ENCODE results near the gene CDC42SE2. TPM values are rescaled to one million over a fixed set of nuclear protein-coding genes. Genes with fewer than 3 reads are reported as not detected.
A peak's percentile ranks its signal among the peaks of the same experiment; 100 is the strongest.
"Not testable (repeated sequence)": the region's sequence is repeated elsewhere in the genome, so short reads cannot be mapped to it uniquely, and the experiment has no call there.

The CDC42SE2 gene
- total RNA-seq, 2 experiments from 2014 or later = 145 TPM

DNA sequence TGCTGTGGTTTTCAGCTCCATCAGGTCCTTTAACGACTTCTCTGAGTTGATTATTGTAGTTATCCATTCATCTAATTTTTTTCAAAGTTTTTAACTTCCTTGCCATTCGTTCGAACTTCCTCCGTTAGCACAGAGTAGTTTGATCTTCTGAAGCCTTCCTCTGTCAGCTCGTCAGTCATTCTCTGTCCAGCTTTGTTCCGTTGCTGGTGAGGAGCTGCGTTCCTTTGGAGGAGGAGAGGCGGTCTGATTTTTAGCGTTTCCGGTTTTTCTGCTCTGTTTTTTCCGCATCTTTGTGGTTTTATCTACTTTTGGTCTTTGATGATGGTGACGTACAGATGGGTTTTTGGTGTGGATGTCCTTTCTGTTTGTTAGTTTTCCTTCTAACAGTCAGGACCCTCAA lies 72.9 kb downstream of the CDC42SE2 start:
- H3K36me3 Mint-ChIP-seq (ENCODE audit: low read depth) = peaks cover 77% of the 10 kb centered on the region
- CTCF ChIA-PET = interaction anchor here (1.0 kb wide), 1 partner anchor 24 kb away, joined by 3 read pairs; no protein-coding TSS in a partner anchor
- H3K27me3 Mint-ChIP-seq, DNase-seq, POLR2A ChIA-PET: not testable (repeated sequence)
- H3K9me3 Mint-ChIP-seq = peaks cover 29% of the 10 kb centered on the region
- H3K4me1 Mint-ChIP-seq = peaks cover 70% of the 10 kb centered on the region
- peak overlapping the region; percentile 43 for H3K4me3 Mint-ChIP-seq
- peak overlapping the region; percentile 77 for H3K27ac Mint-ChIP-seq

DNA sequence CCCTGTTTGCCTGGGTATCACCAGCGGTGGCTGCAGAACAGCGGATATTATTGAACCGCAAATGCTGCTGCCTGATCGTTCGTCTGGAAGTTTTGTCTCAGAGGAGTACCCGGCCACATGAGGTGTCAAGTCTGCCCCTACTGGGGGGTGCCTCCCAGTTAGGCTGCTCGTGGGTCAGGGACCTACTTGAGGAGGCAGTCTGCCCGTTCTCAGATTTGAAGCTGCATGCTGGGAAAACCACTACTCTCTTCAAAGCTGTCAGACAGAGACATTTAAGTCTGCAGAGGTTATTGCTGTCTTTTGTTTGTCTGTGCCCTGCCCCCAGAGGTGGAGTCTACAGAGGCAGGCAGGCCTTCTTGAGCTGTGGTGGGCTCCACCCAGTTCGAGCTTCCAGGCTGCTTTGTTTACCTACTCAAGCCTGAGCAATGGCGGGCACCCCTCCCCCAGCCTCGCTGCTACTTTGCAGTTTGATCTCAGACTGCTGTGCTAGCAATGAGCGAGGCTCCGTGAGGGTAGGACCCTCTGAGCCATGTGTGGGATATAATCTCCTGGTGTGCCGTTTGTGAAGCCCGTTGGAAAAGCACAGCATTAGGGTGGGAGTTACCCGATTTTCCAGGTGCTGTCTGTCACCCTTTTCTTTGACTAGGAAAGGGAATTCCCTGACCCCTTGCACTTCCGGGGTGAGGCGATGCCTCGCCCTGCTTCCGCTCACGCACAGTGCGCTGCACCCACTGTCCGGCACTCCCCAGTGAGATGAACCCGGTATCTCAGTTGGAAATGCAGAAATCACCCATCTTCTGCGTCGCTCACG lies 73.6 kb downstream of the CDC42SE2 start:
- CTCF ChIA-PET = interaction anchor here (1.0 to 1.3 kb wide), 3 partner anchors 8 to 29 kb away, joined by 3 read pairs; no protein-coding TSS in a partner anchor
- H3K9me3 Mint-ChIP-seq = peaks cover 29% of the 10 kb centered on the region
- peaks cover 70% of the 10 kb centered on the region for H3K4me1 Mint-ChIP-seq
- H3K27me3 Mint-ChIP-seq, DNase-seq, POLR2A ChIA-PET: not testable (repeated sequence)
- peaks cover 77% of the 10 kb centered on the region for H3K36me3 Mint-ChIP-seq (ENCODE audit: low read depth)
- peak overlapping the region; percentile 77 for H3K27ac Mint-ChIP-seq
- peak overlapping the region; percentile 43 for H3K4me3 Mint-ChIP-seq

DNA sequence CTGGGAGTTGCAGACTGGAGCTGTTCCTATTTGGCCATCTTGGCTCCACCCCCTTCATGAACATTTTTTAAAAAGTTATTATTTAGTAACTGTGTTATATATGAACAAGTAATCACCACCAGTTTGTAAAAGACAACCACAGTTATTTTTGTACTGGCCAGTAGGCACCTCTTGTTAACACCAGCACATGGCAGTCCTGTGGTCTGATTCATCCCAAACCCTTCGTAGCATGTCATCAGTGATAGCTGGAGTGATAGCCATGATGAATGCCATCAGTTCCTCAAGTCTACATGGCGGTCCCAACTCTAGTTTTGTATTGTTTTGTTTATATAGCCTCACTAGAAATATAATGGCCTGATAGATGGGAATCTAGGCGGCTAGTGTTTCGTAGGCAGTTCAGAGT lies 74.2 kb downstream of the CDC42SE2 start:
- Mint-ChIP-seq H3K36me3 (ENCODE audit: low read depth) (peaks cover 77% of the 10 kb centered on the region), H3K4me1 (peaks cover 72% of the 10 kb centered on the region), H3K4me3 (no peak overlapping the region), H3K9me3 (peaks cover 31% of the 10 kb centered on the region), H3K27me3 (no peaks in the 10 kb centered on the region), H3K27ac (no peak overlapping the region)
- POLR2A ChIA-PET = no interaction called here
- no peak for DNase-seq
- CTCF ChIA-PET = interaction anchor here (1.0 to 1.3 kb wide), 2 partner anchors 8 to 29 kb away, joined by 3 read pairs; no protein-coding TSS in a partner anchor

DNA sequence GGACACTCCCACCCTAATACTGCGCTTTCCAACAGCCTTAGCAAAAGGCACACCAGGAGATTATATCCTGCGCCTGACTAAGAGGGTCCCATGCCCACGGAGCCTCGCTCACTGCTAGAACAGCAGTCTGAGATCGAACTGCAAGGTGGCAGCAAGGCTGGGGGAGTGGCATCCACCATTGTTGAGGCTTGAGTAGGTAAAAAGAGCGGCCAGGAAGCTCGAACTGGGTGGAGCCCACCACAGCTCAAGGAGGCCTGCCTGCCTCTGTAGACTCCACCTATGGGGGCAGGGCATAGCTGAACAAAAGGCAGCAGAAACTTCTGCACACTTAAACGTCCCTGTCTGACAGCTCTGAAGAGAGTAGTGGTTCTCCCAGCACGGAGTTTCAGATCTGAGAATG lies 80.4 kb downstream of the CDC42SE2 start:
- POLR2A ChIA-PET, H3K27me3 Mint-ChIP-seq: not testable (repeated sequence)
- peaks cover 72% of the 10 kb centered on the region for H3K4me1 Mint-ChIP-seq

DNA sequence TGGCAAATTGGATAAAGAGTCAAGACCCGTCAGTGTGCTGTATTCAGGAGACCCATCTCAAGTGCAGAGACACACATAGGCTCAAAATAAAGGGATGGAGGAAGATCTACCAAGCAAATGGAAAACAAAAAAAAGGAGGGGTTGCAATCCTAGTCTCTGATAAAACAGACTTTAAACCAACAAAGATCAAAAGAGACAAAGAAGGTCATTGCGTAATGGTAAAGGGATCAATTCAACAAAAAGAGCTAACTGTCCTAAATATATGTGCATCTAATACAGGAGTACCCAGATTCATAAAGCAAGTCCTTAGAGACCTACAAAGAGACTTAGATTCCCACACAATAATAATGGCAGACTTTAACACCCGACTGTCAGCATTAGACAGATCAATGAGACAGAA lies 82.4 kb downstream of the CDC42SE2 start:
- H3K27me3 Mint-ChIP-seq, POLR2A ChIA-PET, DNase-seq, H3K4me3 Mint-ChIP-seq: not testable (repeated sequence)
- Mint-ChIP-seq H3K4me1 (peaks cover 58% of the 10 kb centered on the region), H3K36me3 (ENCODE audit: low read depth) (peaks cover 75% of the 10 kb centered on the region), H3K9me3 (peaks cover 33% of the 10 kb centered on the region), H3K27ac (peak overlapping the region; percentile 62)
- CTCF ChIA-PET = interaction anchor here (2.7 kb wide), 1 partner anchor 11 kb away, joined by 5 read pairs; no protein-coding TSS in a partner anchor

More for the DNA sequence above, 80.4 kb downstream of the CDC42SE2 start:
- H3K4me3 Mint-ChIP-seq, H3K27ac Mint-ChIP-seq, DNase-seq: not testable (repeated sequence)
- peaks cover 84% of the 10 kb centered on the region for H3K36me3 Mint-ChIP-seq (ENCODE audit: low read depth)
- CTCF ChIA-PET = interaction anchor here (0.7 to 2.7 kb wide), 3 partner anchors 13 to 32 kb away, joined by 3 to 5 read pairs (median 3); no protein-coding TSS in a partner anchor
- H3K9me3 Mint-ChIP-seq = peaks cover 36% of the 10 kb centered on the region

DNA sequence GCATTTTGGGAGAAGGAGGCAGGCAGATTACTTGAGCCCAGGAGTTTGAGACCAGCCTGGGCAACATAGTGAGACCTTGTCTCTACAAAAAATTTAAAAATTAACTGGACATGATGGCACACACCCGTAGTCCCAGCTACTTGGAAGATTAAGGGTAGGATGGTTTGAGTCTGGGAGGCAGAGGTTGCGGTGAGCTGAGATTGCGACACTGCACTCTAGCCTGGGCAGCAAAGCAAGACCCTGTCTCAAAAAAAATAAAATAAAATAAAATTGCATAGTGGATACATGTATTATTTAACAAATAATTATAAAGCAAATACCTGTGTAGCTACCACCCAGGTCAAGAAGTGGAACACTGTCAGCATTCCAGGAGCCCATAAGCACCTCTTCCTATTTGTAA lies 90.1 kb downstream of the CDC42SE2 start:
- no peaks in the 10 kb centered on the region for H3K27me3 Mint-ChIP-seq
- peaks cover 18% of the 10 kb centered on the region for H3K36me3 Mint-ChIP-seq (ENCODE audit: low read depth)
- ChIA-PET POLR2A (no interaction called here), CTCF (interaction anchor here (0.9 to 1.2 kb wide), 4 partner anchors 9 to 22 kb away, joined by 3 to 4 read pairs (median 4); no protein-coding TSS in a partner anchor)
- no peak overlapping the region for H3K4me3 Mint-ChIP-seq
- H3K27ac Mint-ChIP-seq = no peak overlapping the region
- no peak for DNase-seq
- no peaks in the 10 kb centered on the region for H3K9me3 Mint-ChIP-seq
- peaks cover 48% of the 10 kb centered on the region for H3K4me1 Mint-ChIP-seq

DNA sequence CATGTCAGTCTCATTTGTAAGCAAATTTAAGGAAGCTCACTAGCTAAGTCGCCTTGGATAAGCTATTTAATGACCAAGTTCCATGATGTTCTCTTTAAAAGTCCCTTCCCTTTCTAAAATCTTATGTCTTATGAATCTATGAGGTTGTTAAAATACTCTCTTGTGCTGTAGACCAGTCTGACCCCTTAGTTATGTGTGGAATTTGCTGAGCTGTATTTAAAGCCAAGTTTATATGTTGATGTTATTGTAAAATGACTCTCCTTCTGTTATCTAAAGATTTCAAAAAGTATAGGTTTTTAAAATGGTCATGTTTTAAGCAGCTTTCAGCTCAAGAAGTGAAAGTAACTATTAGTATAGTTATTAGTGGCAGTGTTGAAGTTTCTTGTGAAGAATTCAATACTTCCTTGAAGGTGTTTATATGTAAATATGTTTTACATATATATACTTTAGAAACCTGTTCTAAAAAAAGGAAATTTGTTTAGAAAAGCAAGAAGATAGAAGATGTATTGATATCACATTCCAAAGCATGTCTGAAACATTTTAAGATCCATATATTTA lies 92.2 kb downstream of the CDC42SE2 start:
- Mint-ChIP-seq H3K27me3 (no peaks in the 10 kb centered on the region), H3K4me1 (peaks cover 58% of the 10 kb centered on the region), H3K4me3 (no peak overlapping the region), H3K36me3 (ENCODE audit: low read depth) (peaks cover 28% of the 10 kb centered on the region), H3K27ac (peak overlapping the region; percentile 47), H3K9me3 (no peaks in the 10 kb centered on the region)
- DNase-seq = no peak
- POLR2A ChIA-PET = no interaction called here
- CTCF ChIA-PET = interaction anchor here (1.2 to 1.8 kb wide), 3 partner anchors 9 to 26 kb away, joined by 3 to 8 read pairs (median 4); no protein-coding TSS in a partner anchor

DNA sequence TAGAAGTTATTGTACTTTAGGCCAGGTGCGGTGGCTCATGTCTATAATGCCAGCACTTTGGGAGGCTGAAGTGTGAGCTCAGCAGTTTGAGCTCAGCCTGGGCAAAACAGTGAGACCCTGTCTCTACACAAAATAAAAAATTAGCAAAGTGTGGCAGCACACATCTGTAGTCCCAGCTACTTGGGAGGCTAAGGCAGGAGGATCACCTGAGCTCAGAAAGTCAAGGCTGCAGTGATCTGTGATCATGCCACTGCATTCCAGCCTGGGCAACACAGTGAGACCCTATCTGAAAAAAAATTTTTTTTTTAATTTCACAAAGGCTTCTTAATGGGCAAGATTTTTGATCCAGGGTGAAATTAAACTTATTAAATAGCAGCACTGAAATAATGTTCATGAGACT lies 92.8 kb downstream of the CDC42SE2 start:
- Mint-ChIP-seq H3K9me3 (no peaks in the 10 kb centered on the region), H3K27me3 (no peaks in the 10 kb centered on the region), H3K4me3 (no peak overlapping the region), H3K4me1 (peaks cover 62% of the 10 kb centered on the region), H3K27ac (peak overlapping the region; percentile 21), H3K36me3 (ENCODE audit: low read depth) (peaks cover 34% of the 10 kb centered on the region)
- DNase-seq = no peak
- ChIA-PET POLR2A (interaction anchor here (0.7 kb wide), 1 partner anchor 76 kb away, joined by 3 read pairs; no protein-coding TSS in a partner anchor), CTCF (interaction anchor here (0.6 to 1.8 kb wide), 4 partner anchors 9 to 25 kb away, joined by 3 to 8 read pairs (median 4); no protein-coding TSS in a partner anchor)

DNA sequence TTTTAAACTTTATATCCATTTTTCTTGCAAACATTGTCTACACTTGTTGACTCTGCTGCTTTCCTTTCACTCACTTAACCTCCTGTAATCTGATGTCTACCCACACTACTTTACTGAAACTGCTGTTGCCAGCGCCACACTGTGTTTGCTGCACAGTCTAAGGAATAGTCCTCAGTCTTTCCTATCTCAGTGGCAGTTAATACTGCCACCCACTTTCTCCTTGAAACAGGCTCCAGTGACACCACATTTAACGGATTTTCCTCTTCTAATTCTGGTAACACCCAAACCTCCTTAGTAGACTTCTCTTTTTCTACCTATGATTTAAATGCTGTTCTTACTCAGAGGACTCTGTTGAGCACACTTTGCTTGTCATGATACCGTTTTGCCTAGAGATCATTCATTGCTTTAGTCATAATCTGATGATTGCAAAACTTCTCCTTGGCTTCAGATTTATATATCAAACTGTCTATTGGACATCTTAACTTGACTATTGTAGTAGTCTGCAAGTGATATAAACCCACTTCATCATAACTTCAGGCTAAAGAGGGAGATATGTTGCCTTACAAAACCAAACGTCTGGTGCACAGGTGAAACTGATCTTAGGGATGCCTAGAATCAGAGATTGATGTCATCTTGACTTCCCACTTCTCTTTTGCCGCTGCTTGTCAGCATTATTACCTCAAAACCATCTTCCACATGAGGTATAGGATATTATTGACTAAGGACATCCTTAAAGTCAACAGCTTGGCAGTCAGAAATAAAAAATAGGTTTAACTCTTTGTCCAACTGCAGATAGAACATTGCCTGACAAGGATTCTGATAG lies 94.1 kb downstream of the CDC42SE2 start:
- POLR2A ChIA-PET = no interaction called here
- CTCF ChIA-PET = interaction anchor here (1.1 kb wide), 1 partner anchor 12 kb away, joined by 5 read pairs; no protein-coding TSS in a partner anchor
- H3K36me3 Mint-ChIP-seq (ENCODE audit: low read depth) = peaks cover 33% of the 10 kb centered on the region
- H3K4me1 Mint-ChIP-seq = peaks cover 66% of the 10 kb centered on the region
- no peaks in the 10 kb centered on the region for H3K9me3 Mint-ChIP-seq
- H3K4me3 Mint-ChIP-seq = peak overlapping the region; percentile 1
- no peaks in the 10 kb centered on the region for H3K27me3 Mint-ChIP-seq
- DNase-seq = peak; percentile 39
- H3K27ac Mint-ChIP-seq = peak overlapping the region; percentile 66

DNA sequence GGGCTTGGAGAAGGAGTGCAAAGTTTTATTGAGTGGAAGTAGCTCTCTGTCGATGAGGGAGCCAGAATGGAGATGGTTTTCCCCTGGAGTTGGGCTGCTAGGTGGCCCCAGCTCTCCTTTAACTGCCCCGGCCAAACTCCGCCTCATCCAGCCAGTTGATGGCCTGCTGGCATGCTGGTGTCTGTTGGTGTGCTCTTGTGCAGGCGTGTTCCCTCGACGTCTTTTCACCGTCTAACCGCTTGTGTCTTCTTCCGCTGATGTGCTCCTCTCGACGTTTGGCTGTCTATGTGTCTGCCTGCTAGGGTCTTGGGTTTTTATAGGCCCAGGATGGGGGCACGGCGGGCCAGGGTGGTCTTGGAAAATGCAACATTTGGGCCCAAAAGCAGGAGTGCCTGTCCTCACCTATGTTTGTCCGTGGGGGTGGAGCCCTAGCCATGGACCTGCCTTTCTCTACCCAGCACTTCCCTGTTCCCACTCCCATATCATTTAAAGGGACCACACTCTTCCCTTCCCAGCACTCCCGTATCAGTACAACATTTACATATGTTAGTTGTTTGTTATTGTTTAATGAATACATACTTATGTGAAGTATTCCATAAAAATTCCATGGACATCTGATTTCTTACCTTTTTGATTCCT lies 97.9 kb downstream of the CDC42SE2 start:
- no peak for DNase-seq
- Mint-ChIP-seq H3K27ac (peak overlapping the region; percentile 27), H3K4me3 (no peak overlapping the region), H3K36me3 (ENCODE audit: low read depth) (peaks cover 57% of the 10 kb centered on the region), H3K9me3 (no peaks in the 10 kb centered on the region), H3K27me3 (no peaks in the 10 kb centered on the region), H3K4me1 (peaks cover 77% of the 10 kb centered on the region)
- ChIA-PET POLR2A (no interaction called here), CTCF (interaction anchor here (0.8 to 2.5 kb wide), 5 partner anchors 9 to 25 kb away, joined by 3 to 15 read pairs (median 5); no protein-coding TSS in a partner anchor)

DNA sequence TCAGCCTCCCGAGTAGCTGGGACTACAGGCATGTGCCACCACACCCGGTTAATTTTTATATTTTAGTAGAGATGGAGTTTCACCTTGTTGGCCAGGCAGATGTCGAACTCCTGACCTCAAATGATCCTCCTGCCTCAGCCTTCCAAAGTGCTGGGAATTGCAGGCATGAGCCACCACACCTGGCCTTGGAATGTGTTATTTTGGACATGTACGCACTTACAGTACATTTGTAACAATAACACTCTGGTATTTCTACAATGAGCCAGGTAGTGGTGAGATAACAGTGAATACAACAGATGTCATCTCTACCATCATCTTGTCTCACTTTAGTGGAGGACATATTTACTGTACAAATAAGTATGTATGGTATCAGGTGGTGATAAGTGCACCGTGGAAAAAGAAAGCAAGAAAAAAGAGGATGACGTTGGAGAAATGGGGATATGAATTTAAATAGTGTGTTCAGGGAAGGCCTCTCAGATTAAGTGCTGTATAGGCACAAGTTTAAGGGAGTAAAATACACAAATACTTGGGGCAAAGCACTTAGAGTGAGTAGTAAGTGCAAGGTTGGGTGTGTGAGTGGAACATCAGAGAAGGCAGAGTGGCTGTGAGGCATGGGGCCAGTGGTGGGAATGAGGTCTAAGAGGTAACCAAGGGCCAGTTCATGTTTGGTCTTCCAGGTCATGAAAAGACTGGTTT lies 100.1 kb downstream of the CDC42SE2 start:
- no peak for DNase-seq
- Mint-ChIP-seq H3K4me1 (peaks cover 70% of the 10 kb centered on the region), H3K36me3 (ENCODE audit: low read depth) (peaks cover 72% of the 10 kb centered on the region), H3K4me3 (no peak overlapping the region), H3K9me3 (peaks cover 5% of the 10 kb centered on the region), H3K27ac (peak overlapping the region; percentile 80), H3K27me3 (no peaks in the 10 kb centered on the region)
- POLR2A ChIA-PET = no interaction called here
- CTCF ChIA-PET = interaction anchor here (0.9 to 2.3 kb wide), 3 partner anchors 14 to 104 kb away, joined by 3 to 11 read pairs (median 4); no protein-coding TSS in a partner anchor

Measured in activated CD4-positive, alpha-beta T cell treated with anti-CD3 and anti-CD28 coated beads, Interleukin-2, amount 10 ng/mL, durations not matched to agents 7 days and 5 days (primary cell).